WERI-Rb-1 (cell line): ENCODE measurements around the gene DDX4.

Experiments
- DNase-seq: peaks from one replicate; pipeline ENCODE4 v3.0.0-alpha.2; 2020
- H3K27ac ChIP-seq: fragments of 250-450 bp; sonication (Bioruptor Pico); 2 replicates; pipeline ENCODE4 v1.5.1; 2020; ENCODE audit warnings: mild to moderate bottlenecking, moderate library complexity
- H3K27me3 ChIP-seq: fragments of 250-450 bp; sonication (Bioruptor Pico); 2 replicates; pipeline ENCODE4 v1.5.1; 2021; ENCODE audit warnings: mild to moderate bottlenecking, low read depth, moderate library complexity; ENCODE audit not compliant: insufficient read depth, severe bottlenecking
- H3K36me3 ChIP-seq: fragments of 250-450 bp; sonication (Bioruptor Pico); 2 replicates; pipeline ENCODE4 v1.5.1; 2020; ENCODE audit warnings: mild to moderate bottlenecking, moderate library complexity
- H3K4me3 ChIP-seq: 2 replicates; pipeline ENCODE4 v1.5.1; 2011; ENCODE audit warnings: low read depth, mild to moderate bottlenecking, control low read depth, low read length
- H3K9me3 ChIP-seq: fragments of 250-450 bp; sonication (Bioruptor Pico); 2 replicates; pipeline ENCODE4 v1.5.1; 2021; ENCODE audit warnings: mild to moderate bottlenecking, moderate library complexity; ENCODE audit not compliant: severe bottlenecking
- CTCF ChIP-seq: IDR thresholded peaks from 2 replicates; pipeline ENCODE4 v1.5.1; 2011; ENCODE audit warnings: low read depth, mild to moderate bottlenecking, control low read depth, inconsistent platforms, low read length

DDX4 gene

DNA sequence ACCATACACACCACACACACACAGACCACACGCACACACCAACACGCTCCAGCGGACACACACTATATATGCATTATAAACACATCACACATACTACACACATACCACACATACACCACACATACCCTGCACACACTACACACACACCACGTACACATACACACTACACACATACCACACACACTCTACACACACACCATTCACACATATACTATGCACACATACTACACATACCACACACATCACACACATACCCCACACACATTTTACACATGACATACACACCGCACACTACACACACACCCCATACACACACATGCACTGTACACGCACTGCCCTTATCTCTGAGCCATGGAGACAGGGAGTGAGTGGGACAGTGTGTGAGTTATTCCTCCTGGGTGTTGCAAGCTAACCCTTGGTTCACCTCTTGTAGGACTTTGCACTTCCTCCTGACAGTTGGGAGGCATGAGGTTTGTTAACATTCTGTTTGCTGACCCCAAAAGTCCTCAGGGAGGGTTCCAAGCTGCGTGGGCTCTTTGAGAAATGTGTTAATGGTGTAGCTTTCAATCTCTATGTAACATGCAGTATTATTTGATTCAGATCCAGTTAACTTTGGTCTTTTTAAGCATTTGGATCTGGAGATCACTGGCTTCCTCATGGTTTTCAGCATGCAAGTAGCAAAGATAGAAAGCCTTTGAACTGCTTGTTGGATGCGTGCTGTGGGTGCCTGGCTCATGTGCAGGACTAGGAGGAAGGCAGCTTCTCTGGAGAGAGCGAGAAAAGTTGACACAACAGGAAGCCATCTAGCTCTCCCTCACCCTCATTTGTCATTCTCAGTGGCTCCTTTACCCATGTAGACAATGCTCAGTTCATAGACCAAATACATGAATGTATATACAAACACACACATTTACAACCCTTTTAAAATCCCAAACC is 127.0 kb downstream of the DDX4 start:
- Histone ChIP-seq H3K4me3 (no peak overlapping the region), H3K27ac (no peak overlapping the region), H3K36me3 (no peaks in the 10 kb centered on the region), H3K27me3 (no peaks in the 10 kb centered on the region), H3K9me3 (no peaks in the 10 kb centered on the region)
- no peak for TF ChIP-seq CTCF
- DNase-seq: no peak

DNA sequence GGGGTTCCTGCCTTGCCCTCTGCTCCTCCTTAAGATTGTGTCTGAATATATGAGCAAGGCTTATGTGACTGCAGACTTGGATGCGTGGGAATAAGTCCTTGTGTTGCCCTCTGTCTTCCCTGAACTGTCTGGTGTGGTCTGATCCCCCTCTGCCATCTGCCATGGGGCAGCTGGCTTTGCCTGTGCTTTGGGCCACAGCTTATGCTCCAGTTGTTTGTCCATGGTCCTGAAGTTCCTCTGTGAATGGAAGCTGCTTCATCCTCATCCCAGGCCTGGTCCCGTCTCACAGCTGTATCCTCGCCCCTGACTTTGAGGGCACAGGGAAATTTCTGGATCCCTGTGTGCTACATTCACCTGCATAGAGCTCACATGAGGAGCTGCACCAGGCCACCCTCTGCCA is 128.0 kb downstream of the DDX4 start:
- Histone ChIP-seq H3K27ac (no peak overlapping the region), H3K36me3 (no peaks in the 10 kb centered on the region), H3K9me3 (no peaks in the 10 kb centered on the region), H3K4me3 (no peak overlapping the region), H3K27me3 (no peaks in the 10 kb centered on the region)
- no peak for TF ChIP-seq CTCF
- DNase-seq: peak; percentile 68

GRCh38 chr5:55866485-55866884 is 128.6 kb downstream of the DDX4 start:
- H3K36me3 ChIP-seq: no peaks in the 10 kb centered on the region
- H3K9me3 ChIP-seq: no peaks in the 10 kb centered on the region
- no peak overlapping the region for H3K27ac ChIP-seq
- no peak overlapping the region for H3K4me3 ChIP-seq
- DNase-seq: no peak
- TF ChIP-seq CTCF: no peak
- H3K27me3 ChIP-seq: no peaks in the 10 kb centered on the region
